ENCODE results near the gene ZNF385A. TPM values are rescaled to one million over a fixed set of nuclear protein-coding genes. Genes with fewer than 3 reads are reported as not detected.

Gene ZNF385A
- total RNA-seq, 1 experiment from 2014 or later, result 17.5 TPM

DNA sequence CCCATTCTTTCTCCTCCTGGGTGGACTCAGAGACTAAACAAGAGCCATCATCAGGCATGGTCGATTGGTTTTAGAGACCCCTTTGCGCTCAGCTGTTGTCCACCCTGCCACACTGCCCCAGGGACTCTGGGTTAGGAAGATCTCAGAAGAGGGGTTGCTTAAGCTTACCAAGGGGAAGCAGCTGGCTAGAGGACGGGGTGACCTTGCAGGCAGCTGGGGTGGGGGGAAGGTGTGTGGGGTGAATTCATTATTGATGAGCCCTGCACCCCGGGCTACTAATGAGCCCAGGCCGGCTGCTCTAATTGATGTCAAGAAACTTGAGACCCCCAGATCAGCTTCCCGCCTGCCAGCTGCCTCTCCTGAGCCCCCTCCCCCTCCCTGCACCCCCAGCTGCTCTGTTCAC is 8.7 kb upstream of the ZNF385A start:
- no peaks in the 10 kb centered on the region for H3K27me3 ChIP-seq (replicated peaks; ENCODE audit: insufficient read depth, low read depth, low read length, poor library complexity)
- peaks cover 32% of the 10 kb centered on the region for H3K4me1 ChIP-seq (ENCODE audit: insufficient read depth, low read length, poor library complexity, severe bottlenecking)
- no TSS peak for BruUV-seq (replicated peaks)
- CTCF ChIA-PET, result interaction anchor here (0.6 to 1.0 kb wide), 2 partner anchors 14 to 112 kb away, joined by 4 read pairs; no protein-coding TSS in a partner anchor
- intact Hi-C loops (cut with micrococcal nuclease; ENCODE audit: unreplicated experiment), result no loop called here
- no peaks in the 10 kb centered on the region for H3K9me3 ChIP-seq (ENCODE audit: low read depth, low read length, poor library complexity, severe bottlenecking)
- H3K36me3 ChIP-seq (ENCODE audit: insufficient read depth, low read length, poor library complexity, severe bottlenecking), result peaks cover 36% of the 10 kb centered on the region
- H3K27ac ChIP-seq (ENCODE audit: low read depth, low read length, poor library complexity, severe bottlenecking), result peak overlapping the region; percentile 45
- no peak for DNase-seq (ENCODE audit: low spot score)
- TF ChIP-seq EZH2 (IDR thresholded peaks at IDR 0.05; ENCODE audit: borderline replicate concordance, low read depth, low read length, poor library complexity, severe bottlenecking), result no peak
- TF ChIP-seq, protein P1, sequence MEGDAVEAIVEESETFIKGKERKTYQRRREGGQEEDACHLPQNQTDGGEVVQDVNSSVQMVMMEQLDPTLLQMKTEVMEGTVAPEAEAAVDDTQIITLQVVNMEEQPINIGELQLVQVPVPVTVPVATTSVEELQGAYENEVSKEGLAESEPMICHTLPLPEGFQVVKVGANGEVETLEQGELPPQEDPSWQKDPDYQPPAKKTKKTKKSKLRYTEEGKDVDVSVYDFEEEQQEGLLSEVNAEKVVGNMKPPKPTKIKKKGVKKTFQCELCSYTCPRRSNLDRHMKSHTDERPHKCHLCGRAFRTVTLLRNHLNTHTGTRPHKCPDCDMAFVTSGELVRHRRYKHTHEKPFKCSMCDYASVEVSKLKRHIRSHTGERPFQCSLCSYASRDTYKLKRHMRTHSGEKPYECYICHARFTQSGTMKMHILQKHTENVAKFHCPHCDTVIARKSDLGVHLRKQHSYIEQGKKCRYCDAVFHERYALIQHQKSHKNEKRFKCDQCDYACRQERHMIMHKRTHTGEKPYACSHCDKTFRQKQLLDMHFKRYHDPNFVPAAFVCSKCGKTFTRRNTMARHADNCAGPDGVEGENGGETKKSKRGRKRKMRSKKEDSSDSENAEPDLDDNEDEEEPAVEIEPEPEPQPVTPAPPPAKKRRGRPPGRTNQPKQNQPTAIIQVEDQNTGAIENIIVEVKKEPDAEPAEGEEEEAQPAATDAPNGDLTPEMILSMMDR (conservative IDR thresholded peaks at IDR 0.05; ENCODE audit: low read depth, low read length), result no peak
- H3K4me3 ChIP-seq (ENCODE audit: low read depth, low read length, poor library complexity, severe bottlenecking), result no peak overlapping the region
- POLR2A ChIA-PET (ENCODE audit: low non-redundant PET), result no interaction called here

DNA sequence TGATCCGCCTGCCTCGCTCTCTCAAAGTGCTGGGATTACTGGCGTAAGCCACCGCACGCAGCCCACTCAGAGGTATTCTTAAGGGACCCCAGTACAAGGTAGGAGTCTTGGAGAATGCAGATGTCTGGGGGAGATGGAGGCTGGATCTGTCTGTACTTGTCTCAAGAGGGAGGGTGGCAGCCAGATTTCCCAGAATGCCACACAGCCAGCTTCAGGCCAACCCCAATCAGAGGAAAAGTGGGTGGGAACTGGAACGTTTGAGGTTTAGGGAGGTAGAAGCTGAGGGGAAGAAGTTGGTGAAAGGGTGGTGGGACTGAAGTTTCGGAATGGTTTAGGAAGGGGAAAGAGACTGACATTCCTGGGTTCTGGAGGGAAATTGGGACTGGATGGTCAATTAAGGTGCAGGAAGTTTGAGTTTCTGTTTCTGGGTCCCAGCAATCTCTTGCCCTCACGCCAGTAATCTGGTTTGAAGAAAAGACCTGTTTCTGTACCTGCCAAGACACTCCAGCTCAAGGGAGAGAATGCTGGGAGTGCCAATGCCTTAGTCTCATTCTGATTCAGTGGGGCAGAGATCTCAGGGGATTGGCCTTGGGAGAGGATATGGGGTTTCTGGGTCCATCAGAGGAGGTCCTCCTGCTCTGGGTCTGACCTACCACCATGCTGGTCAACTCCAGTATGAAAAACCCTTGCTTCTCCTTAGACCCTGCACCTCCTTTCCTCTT is 8.1 kb upstream of the ZNF385A start:
- TF ChIP-seq, protein P1 (conservative IDR thresholded peaks at IDR 0.05; ENCODE audit: low read depth, low read length), result no peak
- TF ChIP-seq EZH2 (IDR thresholded peaks at IDR 0.05; ENCODE audit: borderline replicate concordance, low read depth, low read length, poor library complexity, severe bottlenecking), result no peak
- Histone ChIP-seq H3K4me1 (ENCODE audit: insufficient read depth, low read length, poor library complexity, severe bottlenecking) (peaks cover 38% of the 10 kb centered on the region), H3K27me3 (replicated peaks; ENCODE audit: insufficient read depth, low read depth, low read length, poor library complexity) (no peaks in the 10 kb centered on the region), H3K9me3 (ENCODE audit: low read depth, low read length, poor library complexity, severe bottlenecking) (no peaks in the 10 kb centered on the region), H3K27ac (ENCODE audit: low read depth, low read length, poor library complexity, severe bottlenecking) (peak overlapping the region; percentile 45), H3K36me3 (ENCODE audit: insufficient read depth, low read length, poor library complexity, severe bottlenecking) (peaks cover 30% of the 10 kb centered on the region), H3K4me3 (ENCODE audit: low read depth, low read length, poor library complexity, severe bottlenecking) (no peak overlapping the region)
- ChIA-PET CTCF (interaction anchor here (0.6 kb wide), 1 partner anchor 24 kb away, joined by 5 read pairs; no protein-coding TSS in a partner anchor), POLR2A (ENCODE audit: low non-redundant PET) (no interaction called here)
- intact Hi-C loops (cut with micrococcal nuclease; ENCODE audit: unreplicated experiment), result no loop called here
- no peak for DNase-seq (ENCODE audit: low spot score)
- no TSS peak for BruUV-seq (replicated peaks)

DNA sequence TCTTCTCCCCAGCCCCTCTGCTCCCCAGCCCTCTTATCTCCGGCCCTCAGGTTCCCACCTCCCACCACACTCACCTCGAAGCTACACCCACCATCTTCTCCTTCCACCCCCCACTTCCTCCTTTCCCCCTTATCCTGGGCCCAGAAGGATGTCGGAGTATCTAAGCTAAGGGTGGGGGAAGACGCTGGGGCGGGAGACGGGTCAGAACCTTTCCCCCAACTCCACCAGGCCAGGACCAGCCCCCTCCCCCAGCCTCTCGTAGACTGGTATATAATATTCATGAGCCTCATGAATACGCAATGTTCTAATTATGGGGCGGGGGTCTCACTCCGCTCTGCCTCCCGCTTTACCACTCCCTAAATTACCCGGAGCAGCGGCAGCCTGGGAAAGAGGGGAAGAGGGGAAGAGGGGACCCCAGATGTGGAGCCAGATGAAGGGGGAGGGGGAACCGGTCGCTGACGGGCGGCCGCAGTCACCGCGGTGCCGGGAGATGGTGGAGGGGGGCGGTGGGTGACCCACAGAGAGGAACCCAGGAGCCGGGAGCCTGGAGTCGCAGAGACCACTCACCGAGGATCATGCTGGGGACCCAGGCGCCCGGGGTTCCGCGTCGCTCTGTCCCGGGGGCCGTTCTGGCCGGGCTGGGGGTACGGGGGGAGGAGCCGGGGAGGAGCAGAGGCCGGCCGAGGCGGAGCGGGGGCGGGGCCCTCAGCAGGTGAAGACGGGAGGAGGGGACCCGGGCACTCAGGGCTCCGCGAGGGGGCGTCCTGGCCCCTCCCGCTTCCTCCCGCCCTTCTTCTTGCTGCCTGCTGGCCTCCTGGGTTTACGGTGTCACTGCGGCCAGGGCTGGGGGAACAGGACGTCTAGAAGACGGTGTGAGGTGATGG is 6.4 kb upstream of the ZNF385A start:
- Histone ChIP-seq H3K27me3 (replicated peaks; ENCODE audit: insufficient read depth, low read depth, low read length, poor library complexity) (no peaks in the 10 kb centered on the region), H3K36me3 (ENCODE audit: insufficient read depth, low read length, poor library complexity, severe bottlenecking) (peaks cover 13% of the 10 kb centered on the region), H3K27ac (ENCODE audit: low read depth, low read length, poor library complexity, severe bottlenecking) (peak overlapping the region; percentile 19), H3K9me3 (ENCODE audit: low read depth, low read length, poor library complexity, severe bottlenecking) (no peaks in the 10 kb centered on the region), H3K4me3 (ENCODE audit: low read depth, low read length, poor library complexity, severe bottlenecking) (peak overlapping the region; percentile 58), H3K4me1 (ENCODE audit: insufficient read depth, low read length, poor library complexity, severe bottlenecking) (peaks cover 47% of the 10 kb centered on the region)
- no TSS peak for BruUV-seq (replicated peaks)
- peak; percentile 69 for DNase-seq (ENCODE audit: low spot score)
- CTCF ChIA-PET, result interaction anchor here (0.6 to 0.9 kb wide), 2 partner anchors 22 to 53 kb away, joined by 5 to 8 read pairs; no protein-coding TSS in a partner anchor
- POLR2A ChIA-PET (ENCODE audit: low non-redundant PET), result interaction anchor here (0.6 kb wide), 2 partner anchors 112 to 1831 kb away, joined by 4 to 18 read pairs; partner anchors contain the start of gene RNF41
- intact Hi-C loops (cut with micrococcal nuclease; ENCODE audit: unreplicated experiment), result no loop called here
- TF ChIP-seq, protein P1 (conservative IDR thresholded peaks at IDR 0.05; ENCODE audit: low read depth, low read length), result peak; percentile 49
- TF ChIP-seq EZH2 (IDR thresholded peaks at IDR 0.05; ENCODE audit: borderline replicate concordance, low read depth, low read length, poor library complexity, severe bottlenecking), result no peak

Measured in A673 (cell line).